Measurements from ENCODE around the gene NLGN1. TPM values are rescaled to one million over a fixed set of nuclear protein-coding genes. Genes with fewer than 3 reads are reported as not detected.

Gene NLGN1
- total RNA-seq, 4 donors from 2014 or later, result 21.6 to 50.7 (median 30.4) TPM

- Histone ChIP-seq H3K4me3 (no peak overlapping the region), H3K27ac (peak overlapping the region in 1 of 4 donors; percentile 31), H3K36me3 (no peaks in the 10 kb centered on the region), H3K9me3 (no peaks in the 10 kb centered on the region), H3K27me3 (no peaks in the 10 kb centered on the region), H3K4me1 (peaks cover 0 to 19% (median 0%) of the 10 kb centered on the region in 4 donors)
- 35 to 46% methylated on average over 3 of the region's 3 CpGs for WGBS, 2 donors
- DNase-seq (ENCODE audit: low spot score in 2 of 2), result no peak
- TF ChIP-seq CTCF (IDR thresholded peaks at IDR 0.05) (no peak), POLR2A (IDR thresholded peaks at IDR 0.05) (no peak), EP300 (IDR thresholded peaks at IDR 0.05) (no peak)
These were observed 513.9 kb downstream of the NLGN1 start for GRCh38 chr3:173911446-173911845.

- H3K4me1 ChIP-seq, result peaks cover 0 to 25% (median 0%) of the 10 kb centered on the region in 4 donors
These were observed 514.6 kb downstream of the NLGN1 start for GRCh38 chr3:173912126-173912525.

GRCh38 chr3:173913397-173913796, 515.9 kb downstream of the NLGN1 start:
- Histone ChIP-seq H3K4me3 (no peak overlapping the region), H3K9me3 (no peaks in the 10 kb centered on the region), H3K27ac (no peak overlapping the region), H3K27me3 (no peaks in the 10 kb centered on the region), H3K4me1 (peaks cover 0 to 25% (median 0%) of the 10 kb centered on the region in 4 donors), H3K36me3 (no peaks in the 10 kb centered on the region)
- WGBS, 2 donors, result 27 to 28% methylated on average over 2 of the region's 2 CpGs
- DNase-seq (ENCODE audit: low spot score in 2 of 2), result no peak
- TF ChIP-seq CTCF (IDR thresholded peaks at IDR 0.05) (no peak), POLR2A (IDR thresholded peaks at IDR 0.05) (no peak), EP300 (IDR thresholded peaks at IDR 0.05) (no peak)

More at GRCh38 chr3:173912126-173912525, 514.6 kb downstream of the NLGN1 start:
- DNase-seq (ENCODE audit: low spot score in 2 of 2), result no peak
- H3K4me3 ChIP-seq, result no peak overlapping the region
- H3K9me3 ChIP-seq, result no peaks in the 10 kb centered on the region
- TF ChIP-seq EP300 (IDR thresholded peaks at IDR 0.05), result no peak
- no peak for TF ChIP-seq POLR2A (IDR thresholded peaks at IDR 0.05)
- no peak for TF ChIP-seq CTCF (IDR thresholded peaks at IDR 0.05)
- WGBS, 2 donors, result 42 to 49% methylated on average over 4 of the region's 4 CpGs
- H3K27me3 ChIP-seq, result no peaks in the 10 kb centered on the region
- H3K36me3 ChIP-seq, result no peaks in the 10 kb centered on the region
- peak overlapping the region in 2 of 4 donors; percentile 30 to 31 for H3K27ac ChIP-seq

- H3K36me3 ChIP-seq, result no peaks in the 10 kb centered on the region
- H3K4me1 ChIP-seq, result peaks cover 0 to 25% (median 0%) of the 10 kb centered on the region in 4 donors
- no peak overlapping the region for H3K27ac ChIP-seq
- H3K27me3 ChIP-seq, result no peaks in the 10 kb centered on the region
- DNase-seq (ENCODE audit: low spot score in 2 of 2), result no peak
- H3K4me3 ChIP-seq, result no peak overlapping the region
- TF ChIP-seq CTCF (IDR thresholded peaks at IDR 0.05) (no peak), POLR2A (IDR thresholded peaks at IDR 0.05) (no peak), EP300 (IDR thresholded peaks at IDR 0.05) (no peak)
- WGBS, 2 donors, result 37 to 63% methylated on average over 1 of the region's 1 CpG
- no peaks in the 10 kb centered on the region for H3K9me3 ChIP-seq
These were observed 516.5 kb downstream of the NLGN1 start for GRCh38 chr3:173913974-173914421.

- H3K9me3 ChIP-seq, result no peaks in the 10 kb centered on the region
- peaks cover 0 to 25% (median 0%) of the 10 kb centered on the region in 4 donors for H3K4me1 ChIP-seq
- H3K27me3 ChIP-seq, result no peaks in the 10 kb centered on the region
- H3K36me3 ChIP-seq, result no peaks in the 10 kb centered on the region
- DNase-seq (ENCODE audit: low spot score in 2 of 2), result no peak
- H3K4me3 ChIP-seq, result no peak overlapping the region
- H3K27ac ChIP-seq, result no peak overlapping the region
- no peak for TF ChIP-seq POLR2A (IDR thresholded peaks at IDR 0.05)
- TF ChIP-seq EP300 (IDR thresholded peaks at IDR 0.05), result no peak
- TF ChIP-seq CTCF (IDR thresholded peaks at IDR 0.05), result no peak
These were observed 519.3 kb downstream of the NLGN1 start for GRCh38 chr3:173916799-173917198.
